ENCODE measurements around the gene HAVCR1. TPM values are rescaled to one million over a fixed set of nuclear protein-coding genes. Genes with fewer than 3 reads are reported as not detected.

HAVCR1 gene
- total and polyA plus RNA-seq, 2 of the 13 experiments (the other 11 are each of a cell fraction or from before 2014, with no cell fraction given) = 0.93 to 12.3 TPM

- no peak for TF ChIP-seq ZBTB26 (CRISPR knock-in tag; IDR thresholded peaks at IDR 0.05; ENCODE audit: borderline replicate concordance)
- peak; percentile 17; the same call in 1 of the 2 replicates for TF ChIP-seq HOXA3 (CRISPR knock-in tag; IDR thresholded peaks at IDR 0.05)
- TF ChIP-seq RXRB (CRISPR knock-in tag; IDR thresholded peaks at IDR 0.05; ENCODE audit: borderline replicate concordance) = peak; percentile 26; the same call in 1 of the 2 replicates
- TF ChIP-seq MED1 (CRISPR knock-in tag; IDR thresholded peaks at IDR 0.05) = peak; percentile 34; the same call in 1 of the 2 replicates
- 0 out of 2 replicates have a peak, but pooled peaks have one; percentile 15 for TF ChIP-seq GFI1 (CRISPR knock-in tag; IDR thresholded peaks at IDR 0.05; ENCODE audit: borderline replicate concordance)
- peak; percentile 45 for TF ChIP-seq CTCF (CRISPR knock-in tag; IDR thresholded peaks at IDR 0.05)
These were observed 11.0 kb upstream of the HAVCR1 start (continued) for GRCh38 chr5:157069949-157070348.

- CTCF ChIA-PET (ENCODE audit: low intra/inter-chr PET ratio, low total read pairs) = no interaction called here
- no peak overlapping the region; a peak in 1 of 6 replicates for H3K4me3 ChIP-seq (replicated peaks in 1 of 3; ENCODE audit: insufficient read depth in 1 of 3, low read depth in 2 of 3, low read length in 3 of 3)
- DNase-seq (ENCODE audit: low spot score) = no peak
- no peaks in the 10 kb centered on the region for H3K79me2 ChIP-seq (ENCODE audit: insufficient read depth, low read length)
- TF ChIP-seq ZNF263 (CRISPR knock-in tag; IDR thresholded peaks at IDR 0.05) = no peak
- 0 out of 2 replicates have a peak, but pooled peaks have one; percentile 10 for TF ChIP-seq KAT8 (CRISPR knock-in tag; IDR thresholded peaks at IDR 0.05)
- TF ChIP-seq HDAC2 (CRISPR knock-in tag; IDR thresholded peaks at IDR 0.05) = no peak
- no peak for TF ChIP-seq ZSCAN29 (CRISPR knock-in tag; conservative IDR thresholded peaks at IDR 0.05)
- TF ChIP-seq ATF4 (CRISPR knock-in tag; IDR thresholded peaks at IDR 0.05) = no peak
- peak; percentile 67 for TF ChIP-seq CEBPB (IDR thresholded peaks at IDR 0.05; ENCODE audit: borderline replicate concordance, low read depth, low read length)
- no peak for TF ChIP-seq KDM3A (CRISPR knock-in tag; IDR thresholded peaks at IDR 0.05; ENCODE audit: low read depth)
- TF ChIP-seq CEBPG (CRISPR knock-in tag; IDR thresholded peaks at IDR 0.05) = peak; percentile 27; the same call in 1 of the 2 replicates
- no peak for TF ChIP-seq MZF1 (CRISPR knock-in tag; IDR thresholded peaks at IDR 0.05; ENCODE audit: borderline replicate concordance)
- no peak for TF ChIP-seq ZNF253 (CRISPR knock-in tag; IDR thresholded peaks at IDR 0.05; ENCODE audit: borderline replicate concordance)
- TF ChIP-seq ZNF607 (CRISPR knock-in tag; IDR thresholded peaks at IDR 0.05; ENCODE audit: borderline replicate concordance) = no peak
- no peak for TF ChIP-seq HNF4A (CRISPR knock-in tag; IDR thresholded peaks at IDR 0.05)
- no peak for TF ChIP-seq BHLHE40 (IDR thresholded peaks at IDR 0.05; ENCODE audit: low read length)
- TF ChIP-seq HNRNPK (IDR thresholded peaks at IDR 0.05; ENCODE audit: low read depth, low read length, poor library complexity, severe bottlenecking) = no peak
- in situ Hi-C loops (cut with HindIII; ENCODE audit: extremely low pct_ligation_motif_present, low pct_unique_long_range_greater_than_20kb) (no loop called here), intact Hi-C loops (cut with micrococcal nuclease; ENCODE audit: unreplicated experiment) (no loop called here)
- no peak overlapping the region for H3K4me2 ChIP-seq (ENCODE audit: low read depth, low read length)
- no peaks in the 10 kb centered on the region for H3K9me3 ChIP-seq (ENCODE audit: low read length)
- H3K9ac ChIP-seq (ENCODE audit: insufficient read depth, low read depth, low read length) = no peak overlapping the region
- no peak for ATAC-seq
- FAIRE-seq = no peak
- H3K27me3 ChIP-seq (ENCODE audit: control insufficient read depth in 1 of 2, insufficient read depth in 2 of 2, low read length in 2 of 2) = no peaks in the 10 kb centered on the region
- no peak overlapping the region for H2AFZ ChIP-seq (ENCODE audit: low read length)
- peak overlapping the region; percentile 70 for H3K27ac ChIP-seq (ENCODE audit: extremely low read length, insufficient read depth, low read length)
- WGBS (ENCODE audit: low lambda C conversion rate) = 91% methylated on average over 5 of the region's 5 CpGs
- POLR2A ChIA-PET = interaction anchor here (1.9 kb wide), 1 partner anchor 10 kb away, joined by 7 read pairs; the partner anchor contains the start of gene HAVCR1
- H4K20me1 ChIP-seq (ENCODE audit: insufficient read depth, low read length) = no peaks in the 10 kb centered on the region
- no peaks in the 10 kb centered on the region for H3K36me3 ChIP-seq (replicated peaks in 1 of 2; ENCODE audit: control insufficient read depth in 1 of 2, insufficient read depth in 2 of 2, low read length in 2 of 2)
- BruUV-seq (replicated peaks) = no TSS peak
- peaks cover 90% of the 10 kb centered on the region for H3K4me1 ChIP-seq (ENCODE audit: insufficient read depth, low read length)
These were observed 9.9 kb upstream of the HAVCR1 start for GRCh38 chr5:157068785-157069184.
